Measurements from ENCODE around the gene FARP2. TPM values are rescaled to one million over a fixed set of nuclear protein-coding genes. Genes with fewer than 3 reads are reported as not detected.
A peak's percentile ranks its signal among the peaks of the same experiment; 100 is the strongest.
"Not testable (repeated sequence)": the region's sequence is repeated elsewhere in the genome, so short reads cannot be mapped to it uniquely, and the experiment has no call there.

Gene FARP2
- total and polyA plus RNA-seq, 2 donors (not counting 1 experiment from before 2014, with no cell fraction given): 28.2 to 41.0 TPM

DNA sequence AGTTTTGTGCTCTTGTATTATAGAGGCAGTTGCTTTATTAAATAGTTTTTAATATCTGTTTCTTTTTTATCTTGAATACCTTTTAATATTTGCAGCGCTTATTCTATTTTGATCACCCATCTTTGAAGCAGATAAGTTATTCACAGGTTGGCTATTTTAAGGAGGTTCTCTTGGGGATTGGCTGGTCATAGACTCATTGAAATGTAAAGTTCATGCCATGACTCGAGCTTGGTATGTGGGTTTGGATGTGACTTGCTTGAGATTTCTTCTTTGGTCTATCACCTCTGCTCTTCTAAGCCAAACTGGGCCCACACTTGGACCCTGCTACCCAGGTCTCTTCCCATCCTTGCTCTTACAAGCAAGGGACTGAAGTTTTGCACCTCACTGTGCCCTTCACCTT, 33.6 kb downstream of the FARP2 start:
- Histone ChIP-seq H3K4me2 (ENCODE audit: extremely low read depth, insufficient read depth, low read length) (no peak overlapping the region), H3K27me3 (ENCODE audit: control insufficient read depth, insufficient read depth, low read length) (no peaks in the 10 kb centered on the region), H3K4me3 (replicated peaks in 1 of 4; ENCODE audit: control extremely low read depth in 1 of 4, insufficient read depth in 1 of 4, low read depth in 3 of 4, low read length in 4 of 4) (no peak overlapping the region), H4K20me1 (ENCODE audit: control insufficient read depth, extremely low read depth, insufficient read depth, low read length) (no peaks in the 10 kb centered on the region), H3K9ac (ENCODE audit: insufficient read depth, low read length) (no peak overlapping the region), H3K79me2 (ENCODE audit: control insufficient read depth, insufficient read depth, low read length) (no peaks in the 10 kb centered on the region), H3K36me3 (ENCODE audit: control insufficient read depth, insufficient read depth, low read length) (no peaks in the 10 kb centered on the region), H3K9me3 (ENCODE audit: control insufficient read depth, insufficient read depth, low read depth, low read length) (no peaks in the 10 kb centered on the region), H2AFZ (ENCODE audit: low read length) (no peak overlapping the region), H3K27ac (ENCODE audit: insufficient read depth, low read length) (no peak overlapping the region), H3K4me1 (ENCODE audit: control insufficient read depth, extremely low read depth, insufficient read depth, low read length) (no peaks in the 10 kb centered on the region)
- DNase-seq (ENCODE audit: low read depth in 2 of 2): no peak
- TF ChIP-seq EZH2 (IDR thresholded peaks at IDR 0.05; ENCODE audit: low read length, missing control alignments): no peak
- TF ChIP-seq, protein P1, sequence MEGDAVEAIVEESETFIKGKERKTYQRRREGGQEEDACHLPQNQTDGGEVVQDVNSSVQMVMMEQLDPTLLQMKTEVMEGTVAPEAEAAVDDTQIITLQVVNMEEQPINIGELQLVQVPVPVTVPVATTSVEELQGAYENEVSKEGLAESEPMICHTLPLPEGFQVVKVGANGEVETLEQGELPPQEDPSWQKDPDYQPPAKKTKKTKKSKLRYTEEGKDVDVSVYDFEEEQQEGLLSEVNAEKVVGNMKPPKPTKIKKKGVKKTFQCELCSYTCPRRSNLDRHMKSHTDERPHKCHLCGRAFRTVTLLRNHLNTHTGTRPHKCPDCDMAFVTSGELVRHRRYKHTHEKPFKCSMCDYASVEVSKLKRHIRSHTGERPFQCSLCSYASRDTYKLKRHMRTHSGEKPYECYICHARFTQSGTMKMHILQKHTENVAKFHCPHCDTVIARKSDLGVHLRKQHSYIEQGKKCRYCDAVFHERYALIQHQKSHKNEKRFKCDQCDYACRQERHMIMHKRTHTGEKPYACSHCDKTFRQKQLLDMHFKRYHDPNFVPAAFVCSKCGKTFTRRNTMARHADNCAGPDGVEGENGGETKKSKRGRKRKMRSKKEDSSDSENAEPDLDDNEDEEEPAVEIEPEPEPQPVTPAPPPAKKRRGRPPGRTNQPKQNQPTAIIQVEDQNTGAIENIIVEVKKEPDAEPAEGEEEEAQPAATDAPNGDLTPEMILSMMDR (conservative IDR thresholded peaks at IDR 0.05 in 1 of 2, IDR thresholded peaks at IDR 0.05 in 1 of 2; ENCODE audit: low read depth in 1 of 2, low read length in 2 of 2): no peak

DNA sequence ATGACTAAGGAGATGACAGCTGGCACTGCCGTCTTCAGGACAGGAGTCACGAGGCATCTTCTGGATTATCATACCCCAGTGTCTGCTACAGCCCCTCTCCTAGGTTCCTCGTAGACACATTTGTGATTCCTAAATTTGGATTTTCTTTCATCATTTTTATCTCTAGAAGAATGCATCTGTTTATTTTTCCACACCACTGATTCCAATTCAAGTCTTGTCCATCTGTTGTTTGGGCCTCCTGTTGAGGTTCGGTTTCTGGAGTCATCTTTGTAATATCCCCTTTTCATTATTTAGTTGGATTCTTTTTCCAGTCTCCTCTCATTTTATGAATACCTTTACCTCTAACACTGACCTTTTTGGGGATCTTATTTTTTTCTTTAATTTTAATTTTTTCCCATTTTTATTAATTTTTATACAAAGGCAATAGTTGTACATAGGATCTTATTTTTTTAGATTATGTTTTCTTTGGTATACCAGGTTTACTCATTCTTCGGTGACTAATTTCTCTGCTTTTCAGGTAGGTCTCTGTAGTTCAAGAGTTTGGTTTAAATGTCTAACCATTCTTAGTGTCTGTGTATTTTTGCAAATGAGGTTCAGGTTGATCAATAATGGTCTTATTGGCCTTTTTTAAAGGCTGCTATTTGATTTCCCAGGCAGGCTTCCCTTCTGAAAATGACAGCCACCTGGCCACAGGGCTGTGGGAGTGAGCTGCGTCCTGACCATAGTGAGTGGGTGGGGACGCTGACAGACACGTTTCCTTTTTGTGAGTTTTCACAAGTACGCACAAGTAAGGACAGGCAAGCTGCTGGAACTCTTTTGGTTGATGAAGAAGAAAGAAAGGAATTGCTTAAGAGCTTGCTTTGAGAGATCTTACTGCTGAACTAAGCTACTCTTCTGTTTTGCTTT, 34.5 kb downstream of the FARP2 start:
- no peak for DNase-seq (ENCODE audit: low read depth in 2 of 2)
- no peak overlapping the region for H3K9ac ChIP-seq (ENCODE audit: insufficient read depth, low read length)
- no peaks in the 10 kb centered on the region for H3K36me3 ChIP-seq (ENCODE audit: control insufficient read depth, insufficient read depth, low read length)
- H3K27me3 ChIP-seq (ENCODE audit: control insufficient read depth, insufficient read depth, low read length): no peaks in the 10 kb centered on the region
- H3K79me2 ChIP-seq (ENCODE audit: control insufficient read depth, insufficient read depth, low read length): no peaks in the 10 kb centered on the region
- H3K4me2 ChIP-seq (ENCODE audit: extremely low read depth, insufficient read depth, low read length): no peak overlapping the region
- no peak overlapping the region for H3K27ac ChIP-seq (ENCODE audit: insufficient read depth, low read length)
- H4K20me1 ChIP-seq (ENCODE audit: control insufficient read depth, extremely low read depth, insufficient read depth, low read length): no peaks in the 10 kb centered on the region
- H3K4me1 ChIP-seq (ENCODE audit: control insufficient read depth, extremely low read depth, insufficient read depth, low read length): no peaks in the 10 kb centered on the region
- TF ChIP-seq, protein P1 (conservative IDR thresholded peaks at IDR 0.05 in 1 of 2, IDR thresholded peaks at IDR 0.05 in 1 of 2; ENCODE audit: low read depth in 1 of 2, low read length in 2 of 2): no peak
- TF ChIP-seq EZH2 (IDR thresholded peaks at IDR 0.05; ENCODE audit: low read length, missing control alignments): no peak
- H3K9me3 ChIP-seq (ENCODE audit: control insufficient read depth, insufficient read depth, low read depth, low read length): no peaks in the 10 kb centered on the region
- H3K4me3 ChIP-seq (replicated peaks in 1 of 4; ENCODE audit: control extremely low read depth in 1 of 4, insufficient read depth in 1 of 4, low read depth in 3 of 4, low read length in 4 of 4): no peak overlapping the region
- H2AFZ ChIP-seq (ENCODE audit: low read length): no peak overlapping the region

DNA sequence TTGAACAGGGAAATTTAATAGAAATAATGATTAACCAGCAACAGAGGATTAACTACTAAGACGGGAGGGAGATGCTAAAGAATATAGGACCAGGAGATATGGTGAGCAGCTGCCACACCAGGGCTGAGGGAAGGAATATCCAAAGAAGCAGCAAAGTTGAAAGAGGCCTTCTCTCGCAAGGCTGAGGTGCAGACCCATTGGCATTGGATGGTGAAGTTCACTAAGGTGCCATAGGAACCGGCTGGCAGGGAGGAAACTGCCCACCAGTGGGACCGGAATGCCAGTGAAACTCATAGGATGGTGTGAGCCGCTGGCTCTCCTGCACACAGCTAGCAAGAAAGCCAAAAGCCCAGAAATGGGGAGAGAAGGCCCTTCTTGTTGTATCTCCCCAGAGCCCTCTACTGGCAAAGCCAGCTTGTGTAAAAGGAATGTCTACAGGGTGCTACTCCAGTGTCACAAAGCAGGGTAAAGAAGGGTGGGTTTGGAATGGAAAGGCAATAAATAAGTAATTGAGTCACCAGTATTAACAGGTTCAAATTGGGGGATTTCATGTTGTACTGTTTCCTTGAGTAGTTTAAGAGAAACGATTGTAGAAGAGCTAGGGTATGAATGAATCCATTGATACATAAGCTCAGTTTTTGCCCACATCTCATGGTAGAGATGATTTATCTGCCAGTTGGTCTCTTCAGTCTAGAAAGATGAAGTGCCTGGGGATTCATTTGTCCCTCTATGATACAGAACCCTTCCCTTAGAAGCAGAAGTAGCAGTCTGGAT, 36.0 kb downstream of the FARP2 start:
- H3K4me3 ChIP-seq (replicated peaks in 1 of 4; ENCODE audit: control extremely low read depth in 1 of 4, insufficient read depth in 1 of 4, low read depth in 3 of 4, low read length in 4 of 4): no peak overlapping the region
- no peaks in the 10 kb centered on the region for H3K9me3 ChIP-seq (ENCODE audit: control insufficient read depth, insufficient read depth, low read depth, low read length)
- no peak overlapping the region for H3K4me2 ChIP-seq (ENCODE audit: extremely low read depth, insufficient read depth, low read length)
- no peaks in the 10 kb centered on the region for H4K20me1 ChIP-seq (ENCODE audit: control insufficient read depth, extremely low read depth, insufficient read depth, low read length)
- H3K27me3 ChIP-seq (ENCODE audit: control insufficient read depth, insufficient read depth, low read length): no peaks in the 10 kb centered on the region
- H3K27ac ChIP-seq (ENCODE audit: insufficient read depth, low read length): no peak overlapping the region
- peak in 1 of 2 donors; percentile 45 for DNase-seq (ENCODE audit: low read depth in 2 of 2)
- no peak overlapping the region for H3K9ac ChIP-seq (ENCODE audit: insufficient read depth, low read length)
- H3K4me1 ChIP-seq (ENCODE audit: control insufficient read depth, extremely low read depth, insufficient read depth, low read length): no peaks in the 10 kb centered on the region
- TF ChIP-seq, protein P1 (conservative IDR thresholded peaks at IDR 0.05 in 1 of 2, IDR thresholded peaks at IDR 0.05 in 1 of 2; ENCODE audit: low read depth in 1 of 2, low read length in 2 of 2): peak; percentile 48 to 54
- TF ChIP-seq EZH2 (IDR thresholded peaks at IDR 0.05; ENCODE audit: low read length, missing control alignments): no peak
- H2AFZ ChIP-seq (ENCODE audit: low read length): no peak overlapping the region
- H3K79me2 ChIP-seq (ENCODE audit: control insufficient read depth, insufficient read depth, low read length): no peaks in the 10 kb centered on the region
- no peaks in the 10 kb centered on the region for H3K36me3 ChIP-seq (ENCODE audit: control insufficient read depth, insufficient read depth, low read length)

DNA sequence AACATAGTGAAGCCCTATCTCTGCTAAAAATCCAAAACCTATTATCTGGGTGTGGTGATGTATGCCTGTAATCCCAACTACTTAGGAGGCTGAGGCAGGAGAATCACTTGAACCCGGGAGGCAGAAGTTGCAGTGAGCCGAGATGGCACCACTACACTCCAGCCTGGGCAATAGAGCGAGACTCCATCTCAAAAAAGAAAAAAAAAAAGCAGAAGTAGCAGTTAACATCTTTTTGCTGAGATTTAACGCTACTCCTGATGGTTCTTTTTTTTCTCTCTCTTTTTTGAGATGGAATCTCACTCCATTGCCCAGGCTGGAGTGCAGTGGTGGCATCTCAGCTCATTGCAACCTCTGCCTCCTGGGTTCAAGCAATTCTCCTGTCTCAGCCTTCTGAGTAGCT, 36.7 kb downstream of the FARP2 start:
- not testable (repeated sequence) for H2AFZ ChIP-seq (ENCODE audit: low read length); H3K9me3 ChIP-seq (ENCODE audit: control insufficient read depth, insufficient read depth, low read depth, low read length); H3K27ac ChIP-seq (ENCODE audit: insufficient read depth, low read length); H4K20me1 ChIP-seq (ENCODE audit: control insufficient read depth, extremely low read depth, insufficient read depth, low read length); H3K4me1 ChIP-seq (ENCODE audit: control insufficient read depth, extremely low read depth, insufficient read depth, low read length); H3K79me2 ChIP-seq (ENCODE audit: control insufficient read depth, insufficient read depth, low read length); H3K36me3 ChIP-seq (ENCODE audit: control insufficient read depth, insufficient read depth, low read length); H3K4me2 ChIP-seq (ENCODE audit: extremely low read depth, insufficient read depth, low read length); DNase-seq (ENCODE audit: low read depth in 2 of 2); H3K27me3 ChIP-seq (ENCODE audit: control insufficient read depth, insufficient read depth, low read length); H3K4me3 ChIP-seq (replicated peaks in 1 of 4; ENCODE audit: control extremely low read depth in 1 of 4, insufficient read depth in 1 of 4, low read depth in 3 of 4, low read length in 4 of 4); H3K9ac ChIP-seq (ENCODE audit: insufficient read depth, low read length)
